MCF 10A (cell line): ENCODE results near the gene GRM2. TPM values are rescaled to one million over a fixed set of nuclear protein-coding genes. Genes with fewer than 3 reads are reported as not detected.

Experiments used
- BruUV-seq: library from RNA; stranded (reverse); fragments of 400-500 nt; replicated peaks from 2 replicates; lab custom pipeline; 2021; lab: Mats Ljungman, UMichigan
- CTCF ChIA-PET: fragments of 300-600 bp; sonication (Branson Sonifier 250); formaldehyde crosslinking; extraction: SDS; loops from one replicate; lab custom pipeline; 2021; ENCODE audit warnings: antibody characterized with exemption, inconsistent platforms; lab: Yijun Ruan, JAX
- POLR2A ChIA-PET: fragments of 300-600, 350-650 bp; sonication (Branson Sonifier 250); formaldehyde crosslinking; extraction: SDS; loops from one replicate; lab custom pipeline; 2020; ENCODE audit warnings: antibody characterized with exemption, inconsistent platforms; lab: Yijun Ruan, JAX
- DNase-seq: peaks from one replicate; pipeline ENCODE4 v3.0.0-alpha.2; 2018; ENCODE audit not compliant: unreplicated experiment
- H3K27ac Mint-ChIP-seq: one replicate; pipeline ENCODE4 v1.8.0; 2022; ENCODE audit warnings: mild to moderate bottlenecking, low read depth, mixed read lengths; ENCODE audit not compliant: unreplicated experiment
- H3K27me3 Mint-ChIP-seq: one replicate; pipeline ENCODE4 v1.8.0; 2022; ENCODE audit warnings: mixed read lengths; ENCODE audit not compliant: insufficient read depth, unreplicated experiment
- H3K36me3 Mint-ChIP-seq: one replicate; pipeline ENCODE4 v1.8.0; 2022; ENCODE audit warnings: mild to moderate bottlenecking, moderate library complexity, mixed read lengths; ENCODE audit not compliant: insufficient read depth, unreplicated experiment
- H3K4me1 Mint-ChIP-seq: one replicate; pipeline ENCODE4 v1.8.0; 2022; ENCODE audit warnings: mixed read lengths; ENCODE audit not compliant: insufficient read depth, unreplicated experiment
- H3K4me3 Mint-ChIP-seq: one replicate; pipeline ENCODE4 v1.8.0; 2022; ENCODE audit warnings: mild to moderate bottlenecking, moderate library complexity, mixed read lengths; ENCODE audit not compliant: unreplicated experiment
- H3K9me3 Mint-ChIP-seq: one replicate; pipeline ENCODE4 v1.8.0; 2022; ENCODE audit warnings: mixed read lengths; ENCODE audit not compliant: unreplicated experiment
- CTCF ChIP-seq: fragments of 200-600 bp; IDR thresholded peaks from one replicate; pipeline ENCODE4 v1.8.0; 2022; ENCODE audit warnings: antibody characterized with exemption, mild to moderate bottlenecking; ENCODE audit not compliant: unreplicated experiment
- intact Hi-C: fragments of 100-400 bp; cut with micrococcal nuclease; formaldehyde crosslinking; loops from 2 replicates; pipeline ENCODE4 v1.14.1; 2022
- total RNA-seq: library from RNA; stranded (reverse); gene quantifications from 2 replicates; pipeline ENCODE4 v1.2.3, GENCODE V29; 2022

The GRM2 gene
- total RNA-seq, 1 experiment from 2014 or later = 0.23 TPM

- no peak for TF ChIP-seq CTCF
- no peaks in the 10 kb centered on the region for H3K9me3 Mint-ChIP-seq
- DNase-seq = no peak
- H3K36me3 Mint-ChIP-seq = peaks cover 59% of the 10 kb centered on the region
- H3K4me1 Mint-ChIP-seq = no peaks in the 10 kb centered on the region
- POLR2A ChIA-PET = interaction anchor here (0.8 kb wide), 2 partner anchors 162 to 163 kb away, joined by 3 to 4 read pairs; partner anchors contain the start of gene DCAF1
- no TSS peak for BruUV-seq
- H3K27me3 Mint-ChIP-seq = no peaks in the 10 kb centered on the region
- H3K4me3 Mint-ChIP-seq = no peak overlapping the region
- H3K27ac Mint-ChIP-seq = no peak overlapping the region
- intact Hi-C loops = no loop called here
- CTCF ChIA-PET = interaction anchor here (0.5 to 3.7 kb wide), 4 partner anchors 19 to 177 kb away, joined by 3 to 18 read pairs (median 8); no protein-coding TSS in a partner anchor
Measured at GRCh38 chr3:51662456-51662855, 44.4 kb upstream of the GRM2 start.

- CTCF ChIA-PET = interaction anchor here (0.6 to 10.1 kb wide), 37 partner anchors 11 to 1345 kb away, joined by 3 to 213 read pairs (median 4); partner anchors contain the start of genes DCAF1, IQCF2 and RAD54L2
- BruUV-seq = no TSS peak
- no peak for TF ChIP-seq CTCF
- no peak for DNase-seq
- H3K27me3 Mint-ChIP-seq = no peaks in the 10 kb centered on the region
- H3K4me1 Mint-ChIP-seq = peaks cover 24% of the 10 kb centered on the region
- H3K9me3 Mint-ChIP-seq = no peaks in the 10 kb centered on the region
- peak overlapping the region; percentile 40 for H3K27ac Mint-ChIP-seq
- POLR2A ChIA-PET = interaction anchor here (0.7 to 8.6 kb wide), 5 partner anchors 14 to 1422 kb away, joined by 3 to 173 read pairs (median 4); partner anchors contain the start of gene DCAF1
- H3K4me3 Mint-ChIP-seq = no peak overlapping the region
- H3K36me3 Mint-ChIP-seq = peaks cover 13% of the 10 kb centered on the region
- intact Hi-C loops = loop anchor here (1.0 to 2.0 kb wide), 3 partner anchors 14 to 166 kb away; no protein-coding TSS in a partner anchor
Measured at GRCh38 chr3:51668756-51669155, 38.1 kb upstream of the GRM2 start.

GRCh38 chr3:51669241-51670052 is 37.4 kb upstream of the GRM2 start:
- CTCF ChIA-PET = interaction anchor here (0.6 to 10.1 kb wide), 56 partner anchors 11 to 1346 kb away, joined by 3 to 213 read pairs (median 4); partner anchors contain the start of genes DCAF1, IQCF2 and RAD54L2
- Mint-ChIP-seq H3K27me3 (no peaks in the 10 kb centered on the region), H3K36me3 (peaks cover 7% of the 10 kb centered on the region), H3K4me3 (no peak overlapping the region), H3K9me3 (no peaks in the 10 kb centered on the region), H3K4me1 (peaks cover 28% of the 10 kb centered on the region), H3K27ac (peak overlapping the region; percentile 40)
- intact Hi-C loops = loop anchor here (1.0 to 10.0 kb wide), 5 partner anchors 13 to 1055 kb away; partner anchors contain the start of genes CISH, MANF and MAPKAPK3
- DNase-seq = peak; percentile 87
- BruUV-seq = no TSS peak
- peak; percentile 96 for TF ChIP-seq CTCF
- POLR2A ChIA-PET = interaction anchor here (0.7 to 8.6 kb wide), 8 partner anchors 13 to 1423 kb away, joined by 3 to 173 read pairs (median 4); partner anchors contain the start of genes DCAF1 and RAD54L2
